ENCODE measurements around the gene CGB7. TPM values are rescaled to one million over a fixed set of nuclear protein-coding genes. Genes with fewer than 3 reads are reported as not detected.
"Not testable (repeated sequence)": the region's sequence is repeated elsewhere in the genome, so short reads cannot be mapped to it uniquely, and the experiment has no call there.

The CGB7 gene
- total RNA-seq, 1 donor from 2014 or later, result not detected

GRCh38 chr19:49043548-49043947 is 14.0 kb downstream of the CGB7 start, which contains the start of gene CGB5:
Gene CGB5, plus strand, starts transcription at chr19:49043848. Its CDS starts 362 bp downstream, at chr19:49044210.
- DNase-seq (ENCODE audit: low spot score); H3K9me3 Mint-ChIP-seq; H3K4me3 Mint-ChIP-seq; H3K4me1 Mint-ChIP-seq (ENCODE audit: low read depth); H3K36me3 Mint-ChIP-seq (ENCODE audit: low read depth); H3K27ac Mint-ChIP-seq; intact Hi-C loops (cut with micrococcal nuclease); H3K27me3 Mint-ChIP-seq (ENCODE audit: insufficient read depth): not testable (repeated sequence)

DNA sequence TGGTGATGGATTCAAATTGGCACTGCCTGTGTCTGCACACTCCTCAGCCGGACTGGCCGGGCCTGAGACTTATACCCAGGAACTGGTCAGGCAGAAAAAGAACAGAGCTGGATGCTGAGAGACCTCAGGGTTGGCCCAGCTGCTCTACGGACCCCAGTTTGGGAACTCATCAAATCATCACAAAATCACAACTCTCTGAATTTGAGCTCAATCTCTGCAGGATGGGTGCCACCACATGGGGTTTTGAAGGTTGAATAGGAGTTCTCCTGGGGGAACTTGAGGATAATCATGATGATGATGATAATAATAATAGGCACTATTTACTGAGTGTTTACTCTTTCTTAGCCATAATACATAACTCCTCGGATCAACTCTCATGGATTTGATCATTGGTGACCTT is 14.9 kb downstream of the CGB7 start:
- H3K4me3 Mint-ChIP-seq; H3K27me3 Mint-ChIP-seq (ENCODE audit: insufficient read depth); H3K9me3 Mint-ChIP-seq; H3K27ac Mint-ChIP-seq; DNase-seq (ENCODE audit: low spot score); intact Hi-C loops (cut with micrococcal nuclease); H3K36me3 Mint-ChIP-seq (ENCODE audit: low read depth); H3K4me1 Mint-ChIP-seq (ENCODE audit: low read depth): not testable (repeated sequence)

DNA sequence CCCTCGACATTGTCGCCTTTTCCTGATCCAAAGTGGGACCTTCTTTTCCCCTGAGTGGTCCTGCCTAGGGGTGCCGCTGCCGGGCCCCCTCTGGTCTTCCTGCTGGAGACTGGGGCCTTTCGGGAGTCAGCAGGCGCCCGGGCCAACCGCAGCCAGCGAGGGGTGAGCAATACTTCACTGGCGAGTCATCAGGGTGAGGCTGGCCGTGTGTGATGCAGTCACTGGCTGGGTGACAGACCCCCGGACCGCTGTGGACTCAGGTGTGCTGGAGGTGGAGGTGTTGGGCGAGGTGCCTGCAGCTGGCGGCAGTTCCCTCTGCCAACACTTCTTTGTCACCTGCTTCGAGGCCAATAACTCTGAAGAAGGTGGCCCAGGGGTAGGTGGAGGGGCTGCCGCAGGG is 15.4 kb downstream of the CGB7 start:
- no peak overlapping the region for H3K4me3 Mint-ChIP-seq
- intact Hi-C loops (cut with micrococcal nuclease), result no loop called here
- no peak for DNase-seq (ENCODE audit: low spot score)
- no peaks in the 10 kb centered on the region for H3K4me1 Mint-ChIP-seq (ENCODE audit: low read depth)
- H3K27me3 Mint-ChIP-seq (ENCODE audit: insufficient read depth), result no peaks in the 10 kb centered on the region
- no peaks in the 10 kb centered on the region for H3K36me3 Mint-ChIP-seq (ENCODE audit: low read depth)
- no peak overlapping the region for H3K27ac Mint-ChIP-seq
- no peaks in the 10 kb centered on the region for H3K9me3 Mint-ChIP-seq

DNA sequence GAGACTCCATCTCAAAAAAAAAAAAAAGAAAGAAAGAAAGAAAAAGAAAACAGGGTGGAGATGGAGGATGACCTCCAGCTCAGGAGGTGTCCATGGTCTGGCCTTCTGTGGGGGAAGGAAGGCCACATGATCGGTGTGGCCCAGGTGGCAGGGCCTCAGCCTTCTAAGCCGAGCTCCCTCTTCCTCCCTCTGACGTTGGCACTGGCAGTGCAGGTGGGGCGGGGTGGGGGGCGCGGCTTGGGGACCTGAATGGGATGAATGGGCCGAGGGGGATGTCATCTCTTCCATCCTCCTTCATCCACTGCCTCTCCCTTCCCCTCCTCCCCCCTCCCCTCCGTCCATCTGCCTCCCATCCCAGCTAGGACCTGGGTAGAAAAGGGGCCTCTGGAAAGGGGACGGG is 17.8 kb downstream of the CGB7 start:
- H3K27me3 Mint-ChIP-seq (ENCODE audit: insufficient read depth); H3K4me1 Mint-ChIP-seq (ENCODE audit: low read depth); H3K9me3 Mint-ChIP-seq; H3K36me3 Mint-ChIP-seq (ENCODE audit: low read depth); intact Hi-C loops (cut with micrococcal nuclease); H3K27ac Mint-ChIP-seq; DNase-seq (ENCODE audit: low spot score); H3K4me3 Mint-ChIP-seq: not testable (repeated sequence)

DNA sequence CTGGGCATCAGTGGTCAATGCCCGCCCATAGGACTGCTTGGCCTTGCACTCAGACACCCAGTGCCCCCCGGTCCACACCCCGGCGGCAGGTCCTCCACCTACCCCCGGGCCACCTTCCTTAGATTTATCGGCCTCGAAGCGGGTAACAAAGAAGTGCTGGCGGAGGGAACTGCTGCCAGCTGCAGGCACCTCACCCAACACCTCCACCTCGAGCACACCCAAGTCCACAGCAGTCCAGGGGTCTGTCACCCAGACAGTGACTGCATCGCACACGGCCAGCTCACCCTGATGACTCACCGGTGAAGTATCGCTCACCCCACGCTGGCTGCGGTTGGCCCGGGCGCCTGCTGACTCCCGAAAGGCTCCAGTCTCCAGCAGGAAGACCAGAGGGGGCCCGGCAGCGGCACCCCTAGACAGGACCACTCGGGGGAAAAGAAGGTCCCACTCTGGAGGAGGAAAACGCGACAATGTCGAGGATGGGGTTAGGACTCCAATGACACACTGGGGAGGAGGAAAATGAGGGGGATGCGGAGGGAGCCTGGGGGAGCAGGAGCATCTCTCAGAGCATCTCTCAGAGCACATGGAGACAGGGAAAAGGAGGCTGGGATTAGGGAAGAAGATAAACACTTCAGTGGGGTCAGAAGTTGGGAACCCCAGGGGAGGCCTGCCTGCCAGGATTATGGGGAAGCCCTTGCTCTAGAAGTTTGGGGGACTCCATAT is 18.8 kb downstream of the CGB7 start:
- H3K36me3 Mint-ChIP-seq (ENCODE audit: low read depth); H3K4me1 Mint-ChIP-seq (ENCODE audit: low read depth); DNase-seq (ENCODE audit: low spot score); intact Hi-C loops (cut with micrococcal nuclease); H3K4me3 Mint-ChIP-seq; H3K27me3 Mint-ChIP-seq (ENCODE audit: insufficient read depth); H3K27ac Mint-ChIP-seq; H3K9me3 Mint-ChIP-seq: not testable (repeated sequence)

- DNase-seq (ENCODE audit: low spot score); H3K9me3 Mint-ChIP-seq: not testable (repeated sequence)
These were observed 19.4 kb downstream of the CGB7 start for GRCh38 chr19:49038111-49038510.

DNA sequence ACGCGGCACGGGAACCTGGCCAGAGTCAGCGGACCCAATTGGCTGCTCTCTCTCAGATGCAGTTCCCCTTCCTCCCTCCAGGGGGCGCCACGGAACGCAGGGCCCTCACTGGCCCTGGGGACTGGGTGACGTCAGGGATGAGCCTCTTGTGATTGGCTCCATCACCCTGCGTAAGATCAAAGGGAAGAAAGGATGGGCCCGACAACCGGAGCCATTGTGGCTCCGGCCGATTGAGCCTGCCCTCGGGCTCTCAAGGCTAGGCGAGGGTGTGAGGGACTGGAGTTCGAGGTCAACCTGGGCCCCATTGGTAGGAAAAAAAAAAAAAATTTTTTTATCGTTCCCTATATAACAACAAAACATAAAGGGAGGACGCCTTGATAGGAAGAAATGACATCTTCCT is 20.7 kb downstream of the CGB7 start, which contains the start of gene CGB1:
Gene CGB1, minus strand, starts transcription at position 81 of the 400 bp plus-strand sequence. CDS start 184 bp downstream, outside the sequence.
- H3K9me3 Mint-ChIP-seq; DNase-seq (ENCODE audit: low spot score); H3K27me3 Mint-ChIP-seq (ENCODE audit: insufficient read depth); H3K4me1 Mint-ChIP-seq (ENCODE audit: low read depth); H3K27ac Mint-ChIP-seq; H3K4me3 Mint-ChIP-seq; H3K36me3 Mint-ChIP-seq (ENCODE audit: low read depth); intact Hi-C loops (cut with micrococcal nuclease): not testable (repeated sequence)

More at GRCh38 chr19:49038111-49038510, 19.4 kb downstream of the CGB7 start:
- H3K27me3 Mint-ChIP-seq (ENCODE audit: insufficient read depth); H3K36me3 Mint-ChIP-seq (ENCODE audit: low read depth); H3K4me3 Mint-ChIP-seq; intact Hi-C loops (cut with micrococcal nuclease); H3K27ac Mint-ChIP-seq; H3K4me1 Mint-ChIP-seq (ENCODE audit: low read depth): not testable (repeated sequence)

GRCh38 chr19:49031642-49032301 is 25.8 kb downstream of the CGB7 start, which contains the start of gene CGB2:
Gene CGB2, plus strand, starts transcription at chr19:49031890. Its CDS starts 206 bp downstream, at chr19:49032096.
- H3K27me3 Mint-ChIP-seq (ENCODE audit: insufficient read depth); H3K9me3 Mint-ChIP-seq; H3K4me1 Mint-ChIP-seq (ENCODE audit: low read depth); H3K36me3 Mint-ChIP-seq (ENCODE audit: low read depth): not testable (repeated sequence)
- H3K4me3 Mint-ChIP-seq, result peak within 1 kb of the TSS; percentile 35
- intact Hi-C loops (cut with micrococcal nuclease), result loop anchor here (5.0 kb wide), 1 partner anchor 39 kb away; the partner anchor contains the start of genes GYS1 and RUVBL2
- peak within 1 kb of the TSS; percentile 34 for H3K27ac Mint-ChIP-seq
- peak; percentile 61 for DNase-seq (ENCODE audit: low spot score)

GRCh38 chr19:49030323-49030722 is 27.2 kb downstream of the CGB7 start:
- not testable (repeated sequence) for H3K9me3 Mint-ChIP-seq; H3K27me3 Mint-ChIP-seq (ENCODE audit: insufficient read depth); H3K4me3 Mint-ChIP-seq; H3K27ac Mint-ChIP-seq; H3K36me3 Mint-ChIP-seq (ENCODE audit: low read depth); H3K4me1 Mint-ChIP-seq (ENCODE audit: low read depth); DNase-seq (ENCODE audit: low spot score)
- intact Hi-C loops (cut with micrococcal nuclease), result loop anchor here (5.0 kb wide), 1 partner anchor 38 kb away; the partner anchor contains the start of genes GYS1 and RUVBL2

GRCh38 chr19:49029749-49030148 is 27.8 kb downstream of the CGB7 start:
- H3K4me3 Mint-ChIP-seq; H3K36me3 Mint-ChIP-seq (ENCODE audit: low read depth); H3K27ac Mint-ChIP-seq; H3K4me1 Mint-ChIP-seq (ENCODE audit: low read depth); DNase-seq (ENCODE audit: low spot score); H3K9me3 Mint-ChIP-seq; H3K27me3 Mint-ChIP-seq (ENCODE audit: insufficient read depth): not testable (repeated sequence)
- intact Hi-C loops (cut with micrococcal nuclease), result loop anchor here (5.0 kb wide), 1 partner anchor 37 kb away; the partner anchor contains the start of genes GYS1 and RUVBL2

- H3K4me3 Mint-ChIP-seq; H3K36me3 Mint-ChIP-seq (ENCODE audit: low read depth); DNase-seq (ENCODE audit: low spot score); intact Hi-C loops (cut with micrococcal nuclease); H3K27me3 Mint-ChIP-seq (ENCODE audit: insufficient read depth); H3K27ac Mint-ChIP-seq; H3K9me3 Mint-ChIP-seq; H3K4me1 Mint-ChIP-seq (ENCODE audit: low read depth): not testable (repeated sequence)
These were observed 28.9 kb downstream of the CGB7 start for GRCh38 chr19:49028686-49029085.

- H3K27me3 Mint-ChIP-seq (ENCODE audit: insufficient read depth); DNase-seq (ENCODE audit: low spot score); H3K27ac Mint-ChIP-seq; intact Hi-C loops (cut with micrococcal nuclease); H3K9me3 Mint-ChIP-seq; H3K4me3 Mint-ChIP-seq; H3K36me3 Mint-ChIP-seq (ENCODE audit: low read depth): not testable (repeated sequence)
- H3K4me1 Mint-ChIP-seq (ENCODE audit: low read depth), result peaks cover 10% of the 10 kb centered on the region
These were observed 31.9 kb downstream of the CGB7 start for GRCh38 chr19:49025599-49025998.

DNA sequence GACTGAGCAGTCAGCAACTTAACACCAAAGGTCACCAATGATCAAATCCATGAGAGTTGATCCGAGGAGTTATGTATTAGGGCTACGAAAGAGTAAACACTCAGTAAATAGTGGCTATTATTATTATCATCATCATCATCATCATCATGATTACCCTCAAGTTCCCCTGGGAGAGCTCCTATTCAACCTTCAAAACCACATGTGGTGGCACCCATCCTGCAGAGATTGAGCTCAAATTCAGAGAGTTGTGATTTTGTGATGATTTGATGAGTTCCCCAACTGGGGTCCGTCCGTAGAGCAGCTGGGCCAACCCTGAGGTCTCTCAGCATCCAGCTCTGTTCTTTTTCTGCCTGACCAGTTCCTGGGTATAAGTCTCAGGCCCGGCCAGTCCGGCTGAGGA is 32.5 kb downstream of the CGB7 start:
- DNase-seq (ENCODE audit: low spot score); H3K9me3 Mint-ChIP-seq; H3K4me3 Mint-ChIP-seq; H3K36me3 Mint-ChIP-seq (ENCODE audit: low read depth); H3K27ac Mint-ChIP-seq; intact Hi-C loops (cut with micrococcal nuclease): not testable (repeated sequence)
- Mint-ChIP-seq H3K4me1 (ENCODE audit: low read depth) (peaks cover 10% of the 10 kb centered on the region), H3K27me3 (ENCODE audit: insufficient read depth) (peaks cover 13% of the 10 kb centered on the region)
